Panc1 (cell line): ENCODE results near the gene STAC3. TPM values are rescaled to one million over a fixed set of nuclear protein-coding genes. Genes with fewer than 3 reads are reported as not detected.

Experiments used
- ATAC-seq: fragments of 200-7000 bp; cut with Tn5 transposase; 2 replicates; pipeline ENCODE4 v1.9.1; 2020; ENCODE audit warnings: mild to moderate bottlenecking, moderate library complexity
- BruUV-seq: library from RNA; stranded (reverse); fragments of 400-500 nt; replicated peaks from 2 replicates; lab custom pipeline; 2021; lab: Mats Ljungman, UMichigan
- CTCF ChIA-PET: fragments of 300-600 bp; sonication (Branson Sonifier 250); formaldehyde crosslinking; loops from one replicate; lab custom pipeline; 2022; ENCODE audit warnings: antibody characterized with exemption; lab: Charles Lee
- POLR2A ChIA-PET: fragments of 300-600 bp; sonication (Branson Sonifier 250); formaldehyde crosslinking; loops from one replicate; lab custom pipeline; 2022; ENCODE audit warnings: antibody characterized with exemption; lab: Charles Lee
- DNase-seq: peaks from one replicate; pipeline ENCODE4 v3.0.0-alpha.2; 2010; ENCODE audit warnings: low read depth, low spot score
- H3K27ac ChIP-seq: 2 replicates; pipeline ENCODE4 v1.5.1; 2011; ENCODE audit warnings: mild to moderate bottlenecking, low read length, inconsistent platforms
- H3K27me3 ChIP-seq: fragments of 200-500 bp; sonication (Bioruptor generic); 2 replicates; pipeline ENCODE4 v1.6.0; 2014; ENCODE audit warnings: low read length, inconsistent platforms; ENCODE audit not compliant: control insufficient read depth, insufficient read depth
- H3K36me3 ChIP-seq: fragments of 200-500 bp; sonication (Bioruptor generic); 2 replicates; pipeline ENCODE4 v1.5.1; 2014; ENCODE audit warnings: inconsistent platforms, mild to moderate bottlenecking, low read length, moderate library complexity; ENCODE audit not compliant: control insufficient read depth, insufficient read depth
- H3K4me1 ChIP-seq: 2 replicates; pipeline ENCODE4 v1.5.1; 2011; ENCODE audit warnings: inconsistent platforms, mild to moderate bottlenecking, low read length, moderate library complexity; ENCODE audit not compliant: control insufficient read depth, insufficient read depth
- H3K4me3 ChIP-seq, 2 experiments: 2 replicates each; pipeline ENCODE4 v1.5.1; 2011 to 2012; ENCODE audit warnings: low read depth in 2 of 2, low read length in 2 of 2, mild to moderate bottlenecking in 2 of 2, inconsistent platforms in 1 of 2, moderate library complexity in 1 of 2
- H3K9me3 ChIP-seq: fragments of 200-500 bp; sonication (Bioruptor generic); 2 replicates; pipeline ENCODE4 v1.5.1; 2014; ENCODE audit warnings: low read depth, mild to moderate bottlenecking, inconsistent platforms, low read length, moderate library complexity; ENCODE audit not compliant: control insufficient read depth, insufficient read depth
- POLR2AphosphoS5 ChIP-seq: IDR thresholded peaks from 2 replicates; pipeline ENCODE4 v1.6.1; 2012; ENCODE audit warnings: mild to moderate bottlenecking, low read depth, low read length, moderate library complexity
- SIN3A ChIP-seq: IDR thresholded peaks from 2 replicates; pipeline ENCODE4 v1.6.1; 2012; ENCODE audit warnings: low read depth, mild to moderate bottlenecking, low read length, moderate library complexity, borderline replicate concordance; ENCODE audit not compliant: insufficient read depth
- TCF7L2 ChIP-seq: IDR thresholded peaks from 2 replicates; pipeline ENCODE4 v1.6.1; 2011; ENCODE audit warnings: mild to moderate bottlenecking, low read depth, low read length, inconsistent platforms
- in situ Hi-C: cut with HindIII; loops from 2 replicates; pipeline ENCODE4 v1.10.0; 2016; ENCODE audit warnings: low sequenced_read_pairs, low pct_unique_long_range_greater_than_20kb
- intact Hi-C: fragments of 100-400 bp; cut with micrococcal nuclease; formaldehyde crosslinking; loops from one replicate; pipeline ENCODE4 v1.10.0; 2022; ENCODE audit not compliant: unreplicated experiment
- total RNA-seq: library from RNA; stranded (reverse); gene quantifications from one replicate; pipeline ENCODE4 v1.2.1, GENCODE V29; 2021; ENCODE audit not compliant: unreplicated experiment
- TF ChIP-seq, protein P1 (sequence below): fragments of 450-650 bp; IDR thresholded peaks from 2 replicates; pipeline ENCODE4 v1.5.1; 2017; ENCODE audit warnings: mild to moderate bottlenecking
- TF ChIP-seq, protein P2 (sequence below), 2 experiments: IDR thresholded peaks; 2 replicates each; pipeline ENCODE4 v1.6.1; 2011 to 2012; ENCODE audit warnings: low read depth in 2 of 2, control low read depth in 1 of 2, low read length in 1 of 2, mild to moderate bottlenecking in 1 of 2, moderate library complexity in 1 of 2; ENCODE audit not compliant: insufficient read depth in 1 of 2

Gene STAC3
- total RNA-seq, 1 experiment from 2014 or later, result 0.87 TPM

DNA sequence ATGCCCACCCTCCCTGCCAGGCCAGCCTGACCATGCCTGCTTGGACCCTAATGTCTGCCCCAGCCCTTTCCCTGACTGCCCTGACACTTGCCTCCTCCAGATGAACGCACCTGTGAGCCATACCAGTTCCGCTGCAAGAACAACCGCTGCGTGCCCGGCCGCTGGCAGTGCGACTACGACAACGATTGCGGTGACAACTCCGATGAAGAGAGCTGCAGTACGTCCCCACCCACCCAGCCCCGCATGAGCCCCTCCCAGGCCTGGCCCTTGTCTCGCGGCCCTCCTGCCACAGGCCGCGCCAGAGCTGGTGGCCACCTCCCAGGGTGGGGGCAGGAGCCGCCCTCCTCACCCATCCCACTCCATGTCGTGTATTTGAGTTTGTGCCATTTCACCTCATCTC, 48.7 kb downstream of the STAC3 start:
- BruUV-seq, result no TSS peak
- no peaks in the 10 kb centered on the region for H3K36me3 ChIP-seq
- in situ Hi-C loops, result no loop called here
- TF ChIP-seq, protein P1, sequence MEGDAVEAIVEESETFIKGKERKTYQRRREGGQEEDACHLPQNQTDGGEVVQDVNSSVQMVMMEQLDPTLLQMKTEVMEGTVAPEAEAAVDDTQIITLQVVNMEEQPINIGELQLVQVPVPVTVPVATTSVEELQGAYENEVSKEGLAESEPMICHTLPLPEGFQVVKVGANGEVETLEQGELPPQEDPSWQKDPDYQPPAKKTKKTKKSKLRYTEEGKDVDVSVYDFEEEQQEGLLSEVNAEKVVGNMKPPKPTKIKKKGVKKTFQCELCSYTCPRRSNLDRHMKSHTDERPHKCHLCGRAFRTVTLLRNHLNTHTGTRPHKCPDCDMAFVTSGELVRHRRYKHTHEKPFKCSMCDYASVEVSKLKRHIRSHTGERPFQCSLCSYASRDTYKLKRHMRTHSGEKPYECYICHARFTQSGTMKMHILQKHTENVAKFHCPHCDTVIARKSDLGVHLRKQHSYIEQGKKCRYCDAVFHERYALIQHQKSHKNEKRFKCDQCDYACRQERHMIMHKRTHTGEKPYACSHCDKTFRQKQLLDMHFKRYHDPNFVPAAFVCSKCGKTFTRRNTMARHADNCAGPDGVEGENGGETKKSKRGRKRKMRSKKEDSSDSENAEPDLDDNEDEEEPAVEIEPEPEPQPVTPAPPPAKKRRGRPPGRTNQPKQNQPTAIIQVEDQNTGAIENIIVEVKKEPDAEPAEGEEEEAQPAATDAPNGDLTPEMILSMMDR, result no peak
- TF ChIP-seq POLR2AphosphoS5, result no peak
- ATAC-seq (no peak), DNase-seq (no peak)
- intact Hi-C loops, result no loop called here
- no peaks in the 10 kb centered on the region for H3K27me3 ChIP-seq
- no peak overlapping the region for H3K27ac ChIP-seq
- POLR2A ChIA-PET, result no interaction called here
- H3K4me3 ChIP-seq, result no peak overlapping the region
- H3K9me3 ChIP-seq, result no peaks in the 10 kb centered on the region
- no peaks in the 10 kb centered on the region for H3K4me1 ChIP-seq
- CTCF ChIA-PET, result no interaction called here

DNA sequence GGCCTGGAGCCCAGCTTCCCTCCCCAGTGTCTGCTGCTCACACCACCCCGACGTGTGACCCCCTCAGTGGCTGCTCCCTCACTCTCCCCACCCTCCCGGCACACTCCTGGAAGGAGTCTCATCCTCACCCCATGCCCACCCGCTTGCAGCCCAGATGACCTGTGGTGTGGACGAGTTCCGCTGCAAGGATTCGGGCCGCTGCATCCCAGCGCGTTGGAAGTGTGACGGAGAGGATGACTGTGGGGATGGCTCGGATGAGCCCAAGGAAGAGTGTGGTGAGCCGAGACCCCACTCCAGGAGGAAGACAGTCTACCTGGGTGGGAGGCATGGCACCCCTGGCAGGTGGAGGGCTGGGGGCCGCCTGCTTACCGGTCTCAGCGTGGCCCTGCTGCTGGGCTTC, 49.4 kb downstream of the STAC3 start:
- in situ Hi-C loops, result no loop called here
- Histone ChIP-seq H3K27ac (no peak overlapping the region), H3K4me1 (no peaks in the 10 kb centered on the region), H3K27me3 (no peaks in the 10 kb centered on the region), H3K4me3 (no peak overlapping the region), H3K9me3 (no peaks in the 10 kb centered on the region), H3K36me3 (no peaks in the 10 kb centered on the region)
- ATAC-seq (no peak), DNase-seq (no peak)
- no TSS peak for BruUV-seq
- TF ChIP-seq, protein P1, result no peak
- no peak for TF ChIP-seq TCF7L2
- TF ChIP-seq POLR2AphosphoS5, result no peak
- TF ChIP-seq, protein P2, sequence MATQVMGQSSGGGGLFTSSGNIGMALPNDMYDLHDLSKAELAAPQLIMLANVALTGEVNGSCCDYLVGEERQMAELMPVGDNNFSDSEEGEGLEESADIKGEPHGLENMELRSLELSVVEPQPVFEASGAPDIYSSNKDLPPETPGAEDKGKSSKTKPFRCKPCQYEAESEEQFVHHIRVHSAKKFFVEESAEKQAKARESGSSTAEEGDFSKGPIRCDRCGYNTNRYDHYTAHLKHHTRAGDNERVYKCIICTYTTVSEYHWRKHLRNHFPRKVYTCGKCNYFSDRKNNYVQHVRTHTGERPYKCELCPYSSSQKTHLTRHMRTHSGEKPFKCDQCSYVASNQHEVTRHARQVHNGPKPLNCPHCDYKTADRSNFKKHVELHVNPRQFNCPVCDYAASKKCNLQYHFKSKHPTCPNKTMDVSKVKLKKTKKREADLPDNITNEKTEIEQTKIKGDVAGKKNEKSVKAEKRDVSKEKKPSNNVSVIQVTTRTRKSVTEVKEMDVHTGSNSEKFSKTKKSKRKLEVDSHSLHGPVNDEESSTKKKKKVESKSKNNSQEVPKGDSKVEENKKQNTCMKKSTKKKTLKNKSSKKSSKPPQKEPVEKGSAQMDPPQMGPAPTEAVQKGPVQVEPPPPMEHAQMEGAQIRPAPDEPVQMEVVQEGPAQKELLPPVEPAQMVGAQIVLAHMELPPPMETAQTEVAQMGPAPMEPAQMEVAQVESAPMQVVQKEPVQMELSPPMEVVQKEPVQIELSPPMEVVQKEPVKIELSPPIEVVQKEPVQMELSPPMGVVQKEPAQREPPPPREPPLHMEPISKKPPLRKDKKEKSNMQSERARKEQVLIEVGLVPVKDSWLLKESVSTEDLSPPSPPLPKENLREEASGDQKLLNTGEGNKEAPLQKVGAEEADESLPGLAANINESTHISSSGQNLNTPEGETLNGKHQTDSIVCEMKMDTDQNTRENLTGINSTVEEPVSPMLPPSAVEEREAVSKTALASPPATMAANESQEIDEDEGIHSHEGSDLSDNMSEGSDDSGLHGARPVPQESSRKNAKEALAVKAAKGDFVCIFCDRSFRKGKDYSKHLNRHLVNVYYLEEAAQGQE (IDR thresholded peaks at IDR 0.05; ENCODE audit: insufficient read depth in 1 of 2, low read depth in 2 of 2, low read length in 1 of 2), result no peak
- TF ChIP-seq SIN3A, result no peak
- ChIA-PET POLR2A (no interaction called here), CTCF (no interaction called here)
- intact Hi-C loops, result no loop called here

DNA sequence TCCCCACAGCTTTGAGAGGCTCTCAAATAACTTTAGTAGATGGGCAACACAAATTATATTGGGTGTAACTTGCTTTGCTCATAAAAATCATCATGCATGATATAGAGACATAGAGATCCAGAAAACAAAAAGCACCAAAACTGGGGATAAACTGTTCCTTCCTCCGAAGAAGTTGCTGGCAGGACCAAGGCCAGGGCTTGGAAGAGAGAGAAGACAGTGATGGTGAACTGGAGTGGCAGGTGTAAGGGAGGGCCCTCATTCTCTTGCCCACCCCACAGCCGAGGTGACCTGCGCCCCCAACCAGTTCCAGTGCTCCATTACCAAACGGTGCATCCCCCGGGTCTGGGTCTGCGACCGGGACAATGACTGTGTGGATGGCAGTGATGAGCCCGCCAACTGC, 49.8 kb downstream of the STAC3 start:
- no peak for ATAC-seq
- H3K36me3 ChIP-seq, result no peaks in the 10 kb centered on the region
- TF ChIP-seq SIN3A, result no peak
- TF ChIP-seq POLR2AphosphoS5, result no peak
- TF ChIP-seq TCF7L2, result no peak
- TF ChIP-seq, protein P2 (IDR thresholded peaks at IDR 0.05; ENCODE audit: insufficient read depth in 1 of 2, low read depth in 2 of 2, low read length in 1 of 2), result no peak
- TF ChIP-seq, protein P1, result no peak

More for the DNA sequence above, 49.8 kb downstream of the STAC3 start:
- Histone ChIP-seq H3K4me1 (no peaks in the 10 kb centered on the region), H3K27me3 (no peaks in the 10 kb centered on the region), H3K4me3 (no peak overlapping the region), H3K27ac (no peak overlapping the region), H3K9me3 (no peaks in the 10 kb centered on the region)
- no TSS peak for BruUV-seq
- intact Hi-C loops (no loop called here), in situ Hi-C loops (no loop called here)
- ChIA-PET CTCF (no interaction called here), POLR2A (no interaction called here)
- no peak for DNase-seq
